DOHH2 (cell line): ENCODE results near the gene COL4A1.

ENCODE experiments used
- H3F3A ChIP-seq: fragments of 200-600 bp; sonication (generic), shearing (Covaris generic); 2 replicates; pipeline ENCODE4 v1.6.0; 2016; ENCODE audit warnings: antibody characterized with exemption, mild to moderate bottlenecking; ENCODE audit not compliant: control insufficient read depth, insufficient read depth
- H3K27ac ChIP-seq: fragments of 200-600 bp; sonication (generic); 2 replicates; pipeline ENCODE4 v1.5.1; 2014; ENCODE audit warnings: low read depth, mild to moderate bottlenecking, low read length, moderate library complexity
- H3K27me3 ChIP-seq: fragments of 200-600 bp; sonication (generic); 2 replicates; pipeline ENCODE4 v1.6.1; 2014; ENCODE audit warnings: mild to moderate bottlenecking, low read length, mixed read lengths; ENCODE audit not compliant: control insufficient read depth
- H3K36me3 ChIP-seq: fragments of 200-600 bp; sonication (generic); 2 replicates; pipeline ENCODE4 v1.6.1; 2014; ENCODE audit warnings: mild to moderate bottlenecking, low read length, moderate library complexity, mixed read lengths; ENCODE audit not compliant: control insufficient read depth
- H3K4me1 ChIP-seq: fragments of 200-600 bp; sonication (generic); 2 replicates; pipeline ENCODE4 v1.6.1; 2014; ENCODE audit warnings: mild to moderate bottlenecking, low read length, mixed read lengths; ENCODE audit not compliant: control insufficient read depth
- H3K4me2 ChIP-seq: fragments of 200-600 bp; sonication (generic); 2 replicates; pipeline ENCODE4 v1.6.0; 2014; ENCODE audit warnings: mild to moderate bottlenecking, low read length, moderate library complexity
- H3K4me3 ChIP-seq: fragments of 200-600 bp; sonication (generic); 2 replicates; pipeline ENCODE4 v1.5.1; 2014; ENCODE audit warnings: mild to moderate bottlenecking, low read length, mixed read lengths
- H3K79me2 ChIP-seq: fragments of 200-600 bp; sonication (generic); 2 replicates; pipeline ENCODE4 v1.6.1; 2014; ENCODE audit warnings: mild to moderate bottlenecking, low read length, mixed read lengths; ENCODE audit not compliant: control insufficient read depth
- H3K9me2 ChIP-seq: fragments of 200-600 bp; sonication (generic); replicated peaks from 2 replicates; pipeline ENCODE4 v1.6.1; 2014; ENCODE audit warnings: mild to moderate bottlenecking, low read length, mixed read lengths; ENCODE audit not compliant: control insufficient read depth
- H3K9me3 ChIP-seq: fragments of 200-600 bp; sonication (generic); 2 replicates; pipeline ENCODE4 v1.6.1; 2014; ENCODE audit warnings: antibody characterized with exemption, low read length, mixed read lengths; ENCODE audit not compliant: control insufficient read depth, insufficient read depth
- H4K20me1 ChIP-seq: fragments of 200-600 bp; sonication (generic); 2 replicates; pipeline ENCODE4 v1.6.0; 2014; ENCODE audit warnings: low read depth, mild to moderate bottlenecking, antibody characterized with exemption, low read length, moderate library complexity; ENCODE audit not compliant: control insufficient read depth, insufficient read depth
- EZH2phosphoT487 ChIP-seq: fragments of 200-600 bp; sonication (generic); IDR thresholded peaks from 2 replicates; pipeline ENCODE4 v1.6.1; 2017; ENCODE audit warnings: borderline replicate concordance, mild to moderate bottlenecking, antibody characterized with exemption, low read length, moderate library complexity, mixed read lengths
- TF ChIP-seq, protein P1 (sequence below): fragments of 200-600 bp; sonication (generic); IDR thresholded peaks from one replicate; pipeline ENCODE4 v1.5.1; 2014; ENCODE audit warnings: antibody characterized with exemption, mild to moderate bottlenecking, low read depth, low read length; ENCODE audit not compliant: poor library complexity, severe bottlenecking

The COL4A1 gene

DNA sequence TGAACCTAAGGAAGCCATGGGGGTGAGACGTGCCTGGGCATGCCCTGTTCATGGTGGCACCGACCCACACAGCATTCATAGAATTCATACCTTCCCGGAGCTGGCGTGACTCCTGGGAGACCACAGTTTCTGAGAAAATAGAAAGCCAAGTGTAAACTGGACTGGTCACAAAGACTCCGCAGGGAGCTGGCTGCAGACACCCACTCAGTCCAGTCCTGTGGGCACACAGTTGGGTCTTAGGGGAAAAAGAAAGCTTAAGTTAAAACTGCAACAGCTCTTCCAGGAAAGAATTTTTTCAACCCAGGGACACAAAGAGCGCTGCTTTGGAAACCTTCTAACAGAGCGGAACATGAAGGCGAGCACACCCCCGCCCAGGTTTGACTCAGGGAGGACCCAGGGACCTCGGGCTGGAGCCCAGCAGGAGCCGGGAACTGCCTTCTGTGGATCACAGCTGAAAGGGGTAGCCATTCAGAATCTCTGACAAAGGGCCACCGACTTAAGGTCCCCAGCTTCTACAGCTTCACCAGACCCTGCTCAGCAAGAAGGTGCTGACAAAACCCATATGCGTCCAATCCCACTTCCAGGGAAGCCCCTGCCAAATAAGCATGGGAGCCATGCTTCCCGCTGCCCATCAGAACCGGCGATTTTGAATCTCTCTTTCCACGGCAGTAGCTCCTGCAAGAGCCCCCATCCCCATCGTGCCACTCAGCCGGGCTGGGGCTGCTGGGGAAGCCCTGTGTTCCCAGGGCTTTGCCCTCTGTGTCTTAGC lies 183.7 kb downstream of the COL4A1 start:
- H3K4me3 ChIP-seq = no peak overlapping the region
- no peaks in the 10 kb centered on the region for H3K9me3 ChIP-seq
- no peaks in the 10 kb centered on the region for H3K79me2 ChIP-seq
- H3K4me2 ChIP-seq = no peak overlapping the region
- H4K20me1 ChIP-seq = no peaks in the 10 kb centered on the region
- H3K4me1 ChIP-seq = no peaks in the 10 kb centered on the region
- no peaks in the 10 kb centered on the region for H3K9me2 ChIP-seq
- H3K27me3 ChIP-seq = peaks cover 8% of the 10 kb centered on the region; the same call in 1 of the 2 replicates
- H3K36me3 ChIP-seq = no peaks in the 10 kb centered on the region
- TF ChIP-seq, protein P1, sequence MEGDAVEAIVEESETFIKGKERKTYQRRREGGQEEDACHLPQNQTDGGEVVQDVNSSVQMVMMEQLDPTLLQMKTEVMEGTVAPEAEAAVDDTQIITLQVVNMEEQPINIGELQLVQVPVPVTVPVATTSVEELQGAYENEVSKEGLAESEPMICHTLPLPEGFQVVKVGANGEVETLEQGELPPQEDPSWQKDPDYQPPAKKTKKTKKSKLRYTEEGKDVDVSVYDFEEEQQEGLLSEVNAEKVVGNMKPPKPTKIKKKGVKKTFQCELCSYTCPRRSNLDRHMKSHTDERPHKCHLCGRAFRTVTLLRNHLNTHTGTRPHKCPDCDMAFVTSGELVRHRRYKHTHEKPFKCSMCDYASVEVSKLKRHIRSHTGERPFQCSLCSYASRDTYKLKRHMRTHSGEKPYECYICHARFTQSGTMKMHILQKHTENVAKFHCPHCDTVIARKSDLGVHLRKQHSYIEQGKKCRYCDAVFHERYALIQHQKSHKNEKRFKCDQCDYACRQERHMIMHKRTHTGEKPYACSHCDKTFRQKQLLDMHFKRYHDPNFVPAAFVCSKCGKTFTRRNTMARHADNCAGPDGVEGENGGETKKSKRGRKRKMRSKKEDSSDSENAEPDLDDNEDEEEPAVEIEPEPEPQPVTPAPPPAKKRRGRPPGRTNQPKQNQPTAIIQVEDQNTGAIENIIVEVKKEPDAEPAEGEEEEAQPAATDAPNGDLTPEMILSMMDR = no peak
- H3F3A ChIP-seq = no peaks in the 10 kb centered on the region
- H3K27ac ChIP-seq = no peak overlapping the region

DNA sequence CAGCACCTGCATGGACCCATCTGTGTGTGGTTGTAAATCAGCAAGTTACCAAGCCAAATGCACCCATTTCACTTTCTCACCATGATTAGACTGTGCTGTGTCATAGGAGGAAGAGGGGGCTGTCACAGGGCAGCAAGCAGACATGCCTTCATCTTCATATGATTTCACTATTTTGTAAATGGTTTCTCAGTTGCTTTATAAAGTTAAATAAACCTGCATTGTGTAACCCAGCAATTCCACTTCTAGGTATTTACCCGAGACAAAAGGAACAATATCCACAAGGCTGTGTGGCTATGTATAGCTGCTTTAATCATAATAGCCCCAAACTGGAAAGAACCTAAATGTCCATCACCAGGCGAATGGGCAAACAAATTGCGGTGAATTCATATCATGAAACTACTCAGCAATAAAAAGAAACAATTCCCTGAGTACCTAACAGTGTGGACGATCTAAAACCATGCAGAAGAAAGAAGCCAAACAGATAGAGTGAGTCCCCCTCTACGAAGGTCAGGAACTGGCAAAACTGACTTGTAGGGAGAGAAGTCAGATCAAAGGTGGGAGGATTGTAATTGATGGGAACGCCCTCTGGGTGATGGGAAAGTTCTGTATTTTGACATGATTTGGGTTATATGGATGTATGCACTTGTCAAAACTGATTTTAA lies 185.4 kb downstream of the COL4A1 start:
- TF ChIP-seq, protein P1 = no peak
- no peak for TF ChIP-seq EZH2phosphoT487
- Histone ChIP-seq H3K4me3 (no peak overlapping the region), H3K9me3 (no peaks in the 10 kb centered on the region), H3K79me2 (no peaks in the 10 kb centered on the region), H4K20me1 (no peaks in the 10 kb centered on the region), H3K4me1 (no peaks in the 10 kb centered on the region), H3K27me3 (peaks cover 6% of the 10 kb centered on the region; the same call in 1 of the 2 replicates), H3F3A (no peaks in the 10 kb centered on the region), H3K36me3 (no peaks in the 10 kb centered on the region), H3K4me2 (no peak overlapping the region), H3K9me2 (no peaks in the 10 kb centered on the region), H3K27ac (no peak overlapping the region)

DNA sequence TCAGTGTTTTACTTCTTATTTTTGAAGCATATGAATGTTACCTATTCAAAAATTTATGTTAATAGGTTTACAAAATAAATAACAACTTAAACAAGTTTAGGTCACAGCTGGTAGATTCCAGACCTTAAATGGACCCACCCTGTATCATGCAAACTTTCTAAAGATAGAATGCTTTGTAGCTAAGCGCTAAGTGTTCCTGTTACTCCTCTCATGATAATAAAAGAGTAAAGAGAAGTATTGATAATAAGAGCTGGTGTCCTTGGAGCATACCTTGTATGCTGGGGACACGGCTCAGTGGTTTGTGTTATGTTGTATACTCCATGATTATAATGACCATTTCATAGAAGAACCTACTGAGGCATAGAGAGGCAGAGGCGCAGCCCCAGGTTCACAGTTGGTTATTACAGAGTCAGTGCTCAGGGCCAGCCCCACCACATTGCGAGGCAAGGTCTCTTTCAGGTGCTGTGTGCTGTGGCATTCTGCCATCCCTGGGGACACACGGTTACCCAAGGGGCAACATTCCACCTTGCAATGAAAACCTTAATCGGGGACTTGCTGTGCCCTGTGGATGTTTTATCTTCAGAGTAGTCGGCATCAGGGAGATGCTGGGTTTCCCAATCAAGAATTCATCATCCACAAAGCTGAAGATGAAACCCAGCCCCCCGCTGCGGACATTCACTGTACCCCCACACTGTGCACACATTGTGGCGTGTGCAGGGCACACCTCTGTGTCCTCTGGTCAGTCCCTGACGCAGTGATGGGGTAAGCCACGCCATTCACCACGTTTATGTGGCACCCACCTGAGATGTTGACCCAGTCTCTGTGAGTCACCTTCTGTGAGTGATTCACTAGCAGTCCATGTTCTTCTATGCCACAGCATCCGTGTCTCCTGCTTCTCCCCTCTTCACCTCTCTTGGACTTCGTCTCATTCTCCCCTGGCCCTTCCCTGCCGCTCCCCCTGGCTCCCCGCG lies 186.7 kb downstream of the COL4A1 start:
- H3K4me3 ChIP-seq = no peak overlapping the region
- no peaks in the 10 kb centered on the region for H3F3A ChIP-seq
- H3K79me2 ChIP-seq = no peaks in the 10 kb centered on the region
- H4K20me1 ChIP-seq = no peaks in the 10 kb centered on the region
- H3K9me2 ChIP-seq = no peaks in the 10 kb centered on the region
- no peak overlapping the region for H3K27ac ChIP-seq
- no peak overlapping the region for H3K4me2 ChIP-seq
- H3K36me3 ChIP-seq = no peaks in the 10 kb centered on the region
- H3K9me3 ChIP-seq = no peaks in the 10 kb centered on the region
- TF ChIP-seq, protein P1 = no peak
- TF ChIP-seq EZH2phosphoT487 = no peak
- 0 out of 2 replicates have a peak, but pooled peaks cover 3% of the 10 kb centered on the region for H3K27me3 ChIP-seq
- no peaks in the 10 kb centered on the region for H3K4me1 ChIP-seq
